GM21619 (cell line): ENCODE results near the gene GCNT4.
A peak's percentile ranks its signal among the peaks of the same experiment; 100 is the strongest.

Experiments
- ATAC-seq: cut with Tn5 transposase; IDR thresholded peaks from one replicate; pipeline ENCODE4 v1.9.1; 2021; ENCODE audit not compliant: unreplicated experiment

Gene GCNT4

DNA sequence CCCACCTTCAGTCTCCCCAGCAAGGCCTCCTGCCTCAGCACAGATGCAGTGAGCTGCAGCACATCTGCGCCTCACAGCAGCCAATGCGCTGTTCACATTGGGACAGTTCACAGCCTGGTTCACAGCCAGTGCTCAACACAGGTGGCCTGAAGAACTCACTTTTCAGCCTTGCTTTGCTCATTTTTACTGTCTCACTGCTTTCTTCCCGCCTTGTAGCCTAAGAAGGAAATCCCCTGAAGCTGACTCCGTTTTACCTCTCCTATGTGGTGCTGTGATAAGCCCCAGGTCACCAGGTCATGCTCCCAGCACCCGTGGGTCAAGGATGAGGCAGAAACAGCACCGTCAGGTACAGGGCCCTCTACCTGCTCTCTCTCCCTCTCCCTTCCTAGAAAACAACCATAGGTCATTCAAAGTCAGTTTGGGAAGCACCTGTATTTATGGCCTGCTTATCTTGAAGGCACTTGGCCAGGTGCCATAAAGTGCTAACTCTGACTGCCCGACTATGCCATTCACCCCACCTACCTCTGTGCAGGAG is 1.1 kb downstream of the GCNT4 start:
- ATAC-seq, result no peak

- no peak for ATAC-seq
These were observed 1.9 kb downstream of the GCNT4 start for GRCh38 chr5:75050415-75050814.

GRCh38 chr5:75049456-75050351 is 2.7 kb downstream of the GCNT4 start:
- ATAC-seq, result no peak

DNA sequence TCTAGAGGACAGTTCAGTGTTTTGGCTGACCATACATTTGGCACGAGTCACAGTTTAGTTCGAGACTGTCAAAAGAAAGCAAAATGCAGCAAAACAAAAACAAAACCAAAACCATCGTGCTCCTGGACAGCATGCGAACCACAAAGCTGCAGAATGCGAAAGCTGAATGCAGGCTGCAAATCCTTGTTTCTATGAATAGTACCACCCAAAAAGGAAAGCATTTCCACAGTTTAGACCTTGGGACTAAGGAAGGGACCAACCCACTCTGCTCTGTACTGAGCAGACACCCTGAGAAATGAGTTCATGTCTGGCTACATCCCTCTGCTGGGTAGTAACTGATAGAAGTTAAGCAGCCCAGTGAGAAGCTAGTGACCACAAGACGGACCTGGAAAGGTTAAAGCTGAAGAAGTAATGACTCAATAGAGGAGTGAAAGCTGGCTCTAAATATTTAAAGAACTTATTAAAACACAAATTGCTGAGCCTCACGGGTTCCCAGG is 3.9 kb downstream of the GCNT4 start:
- ATAC-seq, result peak; percentile 50

- ATAC-seq, result no peak
These were observed 5.0 kb downstream of the GCNT4 start for GRCh38 chr5:75047356-75047755.

- no peak for ATAC-seq
These were observed 5.8 kb downstream of the GCNT4 start for GRCh38 chr5:75046366-75047142.

GRCh38 chr5:75045071-75045470 is 7.3 kb downstream of the GCNT4 start:
- ATAC-seq, result no peak

DNA sequence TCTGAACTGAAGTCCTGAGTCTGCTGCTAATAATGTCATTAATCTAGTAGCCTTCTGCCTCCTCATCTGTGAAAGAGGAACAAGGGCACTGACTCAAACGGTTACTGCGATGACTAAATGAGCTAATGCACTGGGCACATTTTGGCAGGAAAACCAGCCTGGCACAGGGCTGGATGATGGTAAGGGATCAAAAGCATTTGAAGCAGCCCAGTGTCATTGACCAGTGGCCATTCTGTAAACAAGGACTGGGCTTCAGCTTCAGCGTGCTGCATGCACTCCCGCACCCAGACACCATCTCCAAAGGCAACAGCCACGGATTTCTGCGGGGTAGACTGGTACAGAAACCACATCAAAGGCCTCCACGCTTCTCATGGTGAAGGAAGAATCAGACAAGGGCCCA is 8.0 kb downstream of the GCNT4 start:
- ATAC-seq, result no peak

DNA sequence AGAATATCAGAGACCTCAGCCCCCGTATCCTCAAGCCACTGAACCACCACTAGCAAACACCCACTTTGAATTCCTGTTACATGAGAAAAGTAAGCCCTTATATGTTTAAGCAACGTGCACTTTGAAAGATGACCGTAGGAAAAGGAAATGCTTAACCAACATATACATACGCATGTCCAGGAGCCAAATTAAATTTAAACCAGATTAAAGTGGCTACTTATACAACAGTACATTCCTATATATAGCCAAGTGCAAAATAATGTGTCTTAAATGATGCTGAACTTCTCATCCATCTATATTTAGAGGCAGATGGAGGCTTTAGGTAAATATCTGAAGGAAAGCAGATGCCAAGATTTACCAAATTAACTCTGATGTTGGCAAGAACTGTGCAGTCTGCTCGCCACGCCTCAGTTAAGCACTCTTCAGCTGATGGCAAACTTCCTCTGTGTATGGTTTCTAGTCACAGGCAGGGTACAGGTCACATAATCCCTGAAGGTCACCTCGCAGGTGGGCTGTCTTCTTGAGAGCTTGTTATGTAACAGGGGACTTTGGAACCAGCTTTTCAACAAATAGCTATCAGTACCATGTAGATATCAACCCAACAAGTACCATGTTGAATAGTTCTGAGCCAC is 8.6 kb downstream of the GCNT4 start:
- ATAC-seq, result no peak

GRCh38 chr5:75042522-75042921 is 9.8 kb downstream of the GCNT4 start:
- ATAC-seq, result no peak

DNA sequence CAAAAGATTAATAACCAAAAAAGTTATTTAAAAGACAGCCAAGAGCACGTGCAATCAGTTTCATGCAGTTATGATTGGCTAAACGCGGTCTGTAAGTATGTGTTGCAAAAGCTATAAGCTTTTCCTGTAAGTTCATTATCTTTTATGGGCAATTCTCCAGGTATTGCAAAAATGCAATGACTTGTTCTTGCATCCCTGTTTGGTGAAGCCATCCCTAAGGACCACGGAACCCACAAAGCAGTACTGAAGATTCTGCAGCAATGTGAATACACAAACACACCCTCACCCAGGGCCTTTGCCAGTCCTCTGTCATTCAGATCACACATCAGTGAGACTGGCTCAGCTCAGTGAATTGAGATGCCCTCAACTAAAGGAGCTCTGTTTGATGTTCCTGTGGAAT is 11.4 kb downstream of the GCNT4 start:
- ATAC-seq, result no peak

DNA sequence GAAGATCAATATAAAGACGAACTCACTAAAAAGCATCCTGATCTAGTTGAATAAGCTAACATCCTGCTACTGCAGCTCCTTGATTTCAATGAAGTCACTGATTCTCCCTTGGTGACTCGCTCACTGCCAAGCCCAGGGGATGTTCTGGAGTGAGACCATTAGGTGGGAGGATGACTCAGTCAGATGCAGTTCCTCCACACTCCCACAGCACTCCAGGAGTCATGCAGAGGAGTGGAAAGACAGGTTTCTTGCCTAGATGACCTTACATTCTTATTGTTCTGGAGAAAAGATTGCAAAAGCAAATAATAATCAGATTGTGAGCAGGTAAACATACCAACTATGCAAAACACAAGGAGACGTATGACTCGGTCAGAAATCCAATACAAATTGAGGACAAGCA is 15.3 kb downstream of the GCNT4 start:
- ATAC-seq, result no peak

- no peak for ATAC-seq
These were observed 18.1 kb downstream of the GCNT4 start for GRCh38 chr5:75034137-75034739.

DNA sequence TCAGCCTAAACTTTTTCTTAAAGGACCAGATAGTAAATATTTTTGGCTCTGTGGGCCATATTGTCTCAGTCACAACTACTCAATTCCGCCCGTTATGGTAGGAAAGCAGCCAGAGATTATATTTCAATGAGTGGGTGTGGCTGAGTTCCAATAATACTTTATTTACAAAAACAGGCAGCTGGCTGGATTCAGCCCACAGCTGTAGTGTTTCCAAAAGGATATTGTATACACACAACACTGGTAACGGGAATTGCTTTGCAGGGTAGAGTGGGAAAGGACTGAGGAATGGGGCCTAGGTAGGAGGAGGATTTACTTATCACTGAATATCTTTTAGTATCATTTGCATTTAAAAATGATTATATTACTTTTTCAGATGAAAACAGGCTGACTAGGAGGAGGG is 21.0 kb downstream of the GCNT4 start:
- no peak for ATAC-seq

DNA sequence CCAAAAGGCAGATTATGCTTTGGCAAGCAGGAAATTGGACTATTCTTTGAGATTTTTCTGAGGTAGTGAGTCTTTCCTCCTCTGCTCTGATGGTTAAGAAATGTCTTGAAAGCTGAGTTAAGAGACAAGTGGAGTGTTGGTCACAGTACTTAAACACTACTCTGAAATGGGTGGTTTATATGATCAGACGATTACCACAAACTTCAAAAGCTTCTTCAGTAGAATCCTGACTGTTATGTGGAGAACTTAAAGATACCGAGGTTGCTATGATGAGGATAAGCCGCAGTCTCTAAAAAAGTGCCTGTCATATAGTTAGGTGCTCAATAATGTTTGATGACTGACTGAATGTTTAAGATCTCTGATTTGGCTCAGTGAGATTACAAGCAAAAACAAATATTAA is 24.3 kb downstream of the GCNT4 start:
- ATAC-seq, result no peak

DNA sequence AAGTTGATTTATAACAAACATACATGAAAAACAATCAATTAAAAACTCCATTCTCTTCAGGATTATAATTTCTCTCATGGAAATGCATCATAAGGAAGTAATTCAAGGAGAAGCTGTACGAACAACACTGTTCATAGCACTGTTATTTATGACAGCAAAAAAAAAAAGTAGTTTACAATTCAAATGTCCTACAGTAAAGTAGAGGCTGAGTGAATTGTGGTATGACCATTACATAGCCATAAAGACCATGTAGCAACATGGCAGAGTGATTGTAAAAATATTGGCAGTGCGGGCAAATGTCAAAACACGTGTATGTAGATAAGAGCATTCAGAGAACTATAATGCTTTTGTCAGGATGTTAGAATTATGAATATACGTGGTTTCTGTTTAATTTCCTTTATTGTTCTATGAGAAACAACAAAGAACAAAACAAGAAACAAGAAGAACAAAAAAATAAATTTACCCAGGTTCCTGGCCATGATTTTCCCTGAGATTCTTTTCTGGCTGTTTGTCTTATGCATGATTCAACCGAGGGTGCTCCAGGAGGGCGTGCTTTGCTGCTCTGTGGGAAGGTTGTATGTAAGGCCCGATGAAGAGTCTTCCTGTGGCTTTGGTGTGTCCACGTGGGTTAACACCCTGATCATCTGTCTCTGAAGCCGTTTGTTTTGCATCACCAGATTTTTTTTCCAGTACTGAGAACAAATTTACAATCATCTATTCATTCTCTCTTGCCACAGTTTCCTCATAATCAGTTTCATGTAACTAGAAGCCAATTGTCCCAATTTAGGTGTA is 28.8 kb downstream of the GCNT4 start:
- no peak for ATAC-seq

DNA sequence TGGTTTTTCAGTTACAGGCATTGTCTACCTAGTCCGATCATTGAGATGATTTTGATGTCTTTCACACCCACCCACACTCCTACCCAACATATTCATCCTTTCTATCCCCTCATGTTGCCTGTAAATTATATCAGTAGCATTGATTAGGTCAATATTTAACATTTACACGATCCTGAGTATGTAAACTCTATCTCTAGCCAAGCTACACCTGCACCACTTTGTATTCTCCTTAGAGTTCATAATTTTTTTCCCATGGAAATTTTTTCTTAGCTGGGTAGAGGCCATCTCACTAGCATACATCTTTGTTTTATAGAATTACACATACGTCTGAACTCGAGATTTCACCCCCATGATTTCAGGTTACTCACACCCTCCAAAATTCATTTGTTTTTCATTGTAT is 30.6 kb downstream of the GCNT4 start:
- no peak for ATAC-seq

DNA sequence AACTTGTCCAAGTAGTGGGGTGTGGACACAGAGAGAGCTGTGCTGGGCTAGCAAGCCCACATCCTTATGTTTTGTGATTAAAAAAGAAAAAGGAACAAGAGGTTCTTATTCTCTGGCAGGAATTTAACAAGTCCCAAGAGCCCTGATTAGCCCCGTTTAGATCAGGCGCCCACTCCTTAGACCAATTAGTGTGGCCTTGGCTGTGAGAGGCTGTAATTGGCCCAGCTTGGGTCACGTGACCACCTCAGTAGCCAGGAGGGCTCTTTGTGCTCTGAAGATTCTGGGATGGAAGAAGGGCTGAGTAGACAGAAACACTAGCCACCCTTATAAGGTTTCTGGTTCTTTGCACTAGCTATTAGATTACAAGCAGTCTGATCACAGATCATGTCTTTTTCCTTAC is 31.1 kb downstream of the GCNT4 start:
- ATAC-seq, result no peak

DNA sequence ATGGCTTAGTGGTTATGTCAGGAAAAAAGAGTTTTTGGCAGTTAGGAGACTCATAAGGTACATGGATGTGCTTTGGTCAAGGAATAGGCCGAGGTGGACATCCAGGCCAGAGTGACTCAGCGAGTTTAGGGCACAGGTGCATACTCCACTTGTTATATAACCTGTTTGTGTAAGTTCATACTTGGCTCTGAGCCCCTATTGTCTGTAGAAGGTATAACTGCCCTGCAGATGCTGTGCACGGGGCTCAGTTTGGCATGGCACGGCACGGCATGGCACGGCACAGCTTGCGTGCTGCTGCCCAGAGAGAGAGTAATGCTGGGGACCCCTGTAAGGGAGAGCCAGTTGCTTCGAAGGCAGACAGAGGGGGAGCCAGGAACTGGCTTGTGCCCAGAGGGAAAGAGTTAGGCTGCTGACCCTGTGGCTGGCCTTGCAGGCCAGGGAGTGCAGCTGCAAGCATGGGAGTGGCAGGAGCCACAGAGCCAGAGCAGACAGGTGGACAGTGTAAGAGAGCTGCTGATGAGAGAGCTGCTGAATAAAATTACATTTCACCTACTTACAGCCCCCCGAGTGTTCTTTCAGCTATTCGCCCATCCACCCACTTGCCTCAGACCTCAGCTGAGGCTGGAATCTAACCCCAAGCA is 32.2 kb downstream of the GCNT4 start:
- ATAC-seq, result no peak
